ENCODE data around the gene FAM237B. TPM values are rescaled to one million over a fixed set of nuclear protein-coding genes. Genes with fewer than 3 reads are reported as not detected.

The FAM237B gene
- total RNA-seq, 1 experiment from 2014 or later = not detected

- no peak overlapping the region for H3K4me3 ChIP-seq (ENCODE audit: low read depth, low read length)
- no peak overlapping the region for H3K27ac Mint-ChIP-seq (ENCODE audit: unreplicated experiment)
- TF ChIP-seq, protein P1, sequence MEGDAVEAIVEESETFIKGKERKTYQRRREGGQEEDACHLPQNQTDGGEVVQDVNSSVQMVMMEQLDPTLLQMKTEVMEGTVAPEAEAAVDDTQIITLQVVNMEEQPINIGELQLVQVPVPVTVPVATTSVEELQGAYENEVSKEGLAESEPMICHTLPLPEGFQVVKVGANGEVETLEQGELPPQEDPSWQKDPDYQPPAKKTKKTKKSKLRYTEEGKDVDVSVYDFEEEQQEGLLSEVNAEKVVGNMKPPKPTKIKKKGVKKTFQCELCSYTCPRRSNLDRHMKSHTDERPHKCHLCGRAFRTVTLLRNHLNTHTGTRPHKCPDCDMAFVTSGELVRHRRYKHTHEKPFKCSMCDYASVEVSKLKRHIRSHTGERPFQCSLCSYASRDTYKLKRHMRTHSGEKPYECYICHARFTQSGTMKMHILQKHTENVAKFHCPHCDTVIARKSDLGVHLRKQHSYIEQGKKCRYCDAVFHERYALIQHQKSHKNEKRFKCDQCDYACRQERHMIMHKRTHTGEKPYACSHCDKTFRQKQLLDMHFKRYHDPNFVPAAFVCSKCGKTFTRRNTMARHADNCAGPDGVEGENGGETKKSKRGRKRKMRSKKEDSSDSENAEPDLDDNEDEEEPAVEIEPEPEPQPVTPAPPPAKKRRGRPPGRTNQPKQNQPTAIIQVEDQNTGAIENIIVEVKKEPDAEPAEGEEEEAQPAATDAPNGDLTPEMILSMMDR (IDR thresholded peaks at IDR 0.05; ENCODE audit: insufficient read depth in 1 of 2, low read depth in 1 of 2, low read length in 1 of 2, severe bottlenecking in 1 of 2, unreplicated experiment in 1 of 2) = no peak
- H3K4me3 Mint-ChIP-seq (ENCODE audit: unreplicated experiment) = no peak overlapping the region
- no peak for DNase-seq
- H3K9me3 Mint-ChIP-seq (ENCODE audit: unreplicated experiment) = no peaks in the 10 kb centered on the region
- 0 out of 2 replicates have a peak, but pooled peaks cover 2% of the 10 kb centered on the region for H3K4me1 ChIP-seq
- no peaks in the 10 kb centered on the region for H3K9me3 ChIP-seq
- H3K27me3 ChIP-seq (replicated peaks; ENCODE audit: control insufficient read depth, insufficient read depth, low read length) = no peaks in the 10 kb centered on the region
- ChIA-PET POLR2A (no interaction called here), CTCF (no interaction called here)
- intact Hi-C loops (cut with micrococcal nuclease; ENCODE audit: unreplicated experiment) = no loop called here
- H3K36me3 Mint-ChIP-seq (ENCODE audit: insufficient read depth, unreplicated experiment) = no peaks in the 10 kb centered on the region
- no peaks in the 10 kb centered on the region for H3K27me3 Mint-ChIP-seq (ENCODE audit: insufficient read depth, unreplicated experiment)
- BruUV-seq (replicated peaks) = no TSS peak
- no peaks in the 10 kb centered on the region for H3K36me3 ChIP-seq (ENCODE audit: control insufficient read depth, insufficient read depth, low read length)
- H3K4me1 Mint-ChIP-seq (ENCODE audit: low read depth, unreplicated experiment) = no peaks in the 10 kb centered on the region
Observed at GRCh38 chr7:90288154-90288553, 33.0 kb downstream of the FAM237B start.

DNA sequence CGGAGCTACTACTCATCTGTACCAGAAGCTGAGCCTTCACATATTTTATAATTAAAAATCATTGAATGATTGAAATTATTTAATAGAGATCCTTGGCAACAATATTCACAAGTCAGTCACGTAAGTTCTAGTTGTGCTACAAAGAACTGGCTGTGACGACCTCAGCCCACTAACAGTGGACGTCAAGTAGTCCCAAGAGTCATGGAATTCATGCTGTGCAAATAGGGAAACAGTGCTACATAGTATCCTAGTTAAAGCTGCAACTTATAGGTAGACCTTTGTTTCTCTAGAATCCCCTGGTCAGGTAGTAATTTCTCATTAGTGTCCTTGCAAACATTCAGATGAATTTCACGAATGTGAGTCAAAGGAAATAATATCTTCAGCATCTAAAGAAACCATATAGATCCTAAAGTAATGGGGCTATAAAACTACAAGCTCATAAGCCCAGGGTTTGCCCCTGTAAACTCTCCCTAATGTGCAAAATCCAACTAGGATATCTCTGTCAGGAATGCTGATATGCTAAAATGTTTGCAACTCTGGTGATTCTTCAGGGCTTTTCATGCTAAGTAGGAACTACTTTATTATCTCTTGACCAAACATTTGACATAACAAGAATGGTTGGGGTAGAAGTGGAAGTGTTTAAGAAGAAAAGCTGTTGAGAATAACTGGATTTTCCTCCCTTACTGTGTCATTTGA, 44.9 kb downstream of the FAM237B start:
- TF ChIP-seq, protein P1 (IDR thresholded peaks at IDR 0.05; ENCODE audit: insufficient read depth in 1 of 2, low read depth in 1 of 2, low read length in 1 of 2, severe bottlenecking in 1 of 2, unreplicated experiment in 1 of 2) = no peak
- 0 out of 2 replicates have a peak, but pooled peaks cover 5% of the 10 kb centered on the region for H3K9me3 ChIP-seq
- peak; percentile 72 to 75 for DNase-seq
- Mint-ChIP-seq H3K27ac (ENCODE audit: unreplicated experiment) (peak overlapping the region; percentile 87), H3K4me3 (ENCODE audit: unreplicated experiment) (peak overlapping the region; percentile 56), H3K36me3 (ENCODE audit: insufficient read depth, unreplicated experiment) (no peaks in the 10 kb centered on the region), H3K4me1 (ENCODE audit: low read depth, unreplicated experiment) (peaks cover 11% of the 10 kb centered on the region), H3K9me3 (ENCODE audit: unreplicated experiment) (no peaks in the 10 kb centered on the region), H3K27me3 (ENCODE audit: insufficient read depth, unreplicated experiment) (no peaks in the 10 kb centered on the region)
- no peaks in the 10 kb centered on the region for H3K27me3 ChIP-seq (replicated peaks; ENCODE audit: control insufficient read depth, insufficient read depth, low read length)
- peaks cover 76% of the 10 kb centered on the region for H3K4me1 ChIP-seq
- POLR2A ChIA-PET = interaction anchor here (1.0 to 1.2 kb wide), 2 partner anchors 65 to 122 kb away, joined by 3 to 6 read pairs; partner anchors contain the start of genes STEAP1 and STEAP2
- no TSS peak for BruUV-seq (replicated peaks)
- H3K4me3 ChIP-seq (ENCODE audit: low read depth, low read length) = no peak overlapping the region
- CTCF ChIA-PET = interaction anchor here (1.0 to 1.6 kb wide), 4 partner anchors 22 to 124 kb away, joined by 3 to 13 read pairs (median 6); partner anchors contain the start of gene STEAP2
- H3K36me3 ChIP-seq (ENCODE audit: control insufficient read depth, insufficient read depth, low read length) = no peaks in the 10 kb centered on the region
- intact Hi-C loops (cut with micrococcal nuclease; ENCODE audit: unreplicated experiment) = loop anchor here (1.0 to 2.0 kb wide), 3 partner anchors 22 to 70 kb away; partner anchors contain the start of gene GTPBP10

- no peak overlapping the region for H3K4me3 Mint-ChIP-seq (ENCODE audit: unreplicated experiment)
- no peaks in the 10 kb centered on the region for H3K36me3 Mint-ChIP-seq (ENCODE audit: insufficient read depth, unreplicated experiment)
- H3K9me3 Mint-ChIP-seq (ENCODE audit: unreplicated experiment) = peaks cover 8% of the 10 kb centered on the region
- Histone ChIP-seq H3K4me1 (peaks cover 95% of the 10 kb centered on the region), H3K27me3 (replicated peaks; ENCODE audit: control insufficient read depth, insufficient read depth, low read length) (no peaks in the 10 kb centered on the region), H3K36me3 (ENCODE audit: control insufficient read depth, insufficient read depth, low read length) (no peaks in the 10 kb centered on the region), H3K9me3 (0 out of 2 replicates have a peak, but pooled peaks cover 5% of the 10 kb centered on the region), H3K4me3 (ENCODE audit: low read depth, low read length) (no peak overlapping the region)
- peaks cover 25% of the 10 kb centered on the region for H3K4me1 Mint-ChIP-seq (ENCODE audit: low read depth, unreplicated experiment)
- no peaks in the 10 kb centered on the region for H3K27me3 Mint-ChIP-seq (ENCODE audit: insufficient read depth, unreplicated experiment)
- intact Hi-C loops (cut with micrococcal nuclease; ENCODE audit: unreplicated experiment) = no loop called here
- no TSS peak for BruUV-seq (replicated peaks)
- ChIA-PET POLR2A (no interaction called here), CTCF (no interaction called here)
- TF ChIP-seq, protein P1 (IDR thresholded peaks at IDR 0.05; ENCODE audit: insufficient read depth in 1 of 2, low read depth in 1 of 2, low read length in 1 of 2, severe bottlenecking in 1 of 2, unreplicated experiment in 1 of 2) = no peak
- DNase-seq = no peak
- H3K27ac Mint-ChIP-seq (ENCODE audit: unreplicated experiment) = no peak overlapping the region
Observed at GRCh38 chr7:90274161-90274560, 46.9 kb downstream of the FAM237B start.

All from Caco-2 (cell line).